PC-9 (cell line): ENCODE results near the gene SPOCK3.

Source experiments
- CTCF ChIP-seq: fragments of 200-600 bp; sonication (generic); conservative IDR thresholded peaks from 2 replicates; pipeline ENCODE4 v1.6.1; 2017; ENCODE audit warnings: mixed run types, antibody characterized with exemption, mild to moderate bottlenecking, moderate library complexity
- EZH2 ChIP-seq: fragments of 200-600 bp; sonication (generic); IDR thresholded peaks from 2 replicates; pipeline ENCODE4 v1.8.0; 2017; ENCODE audit warnings: antibody characterized with exemption, low read depth

- TF ChIP-seq CTCF (no peak), EZH2 (no peak)
Measured at GRCh38 chr4:166737430-166737829, 496.9 kb downstream of the SPOCK3 start.
